K562 (cell line): ENCODE results near the gene ANTKMT.

Source experiments
- EHMT2 ChIP-seq: fragments of 450-650 bp; IDR thresholded peaks from 2 replicates; pipeline ENCODE4 v1.6.1; 2018; ENCODE audit warnings: antibody characterized with exemption
- EZH2 ChIP-seq: IDR thresholded peaks from 2 replicates; pipeline ENCODE4 v1.6.1; 2012; ENCODE audit warnings: low read depth, mild to moderate bottlenecking, inconsistent platforms, low read length, borderline replicate concordance
- GTF2E2 ChIP-seq: fragments of 200-800 bp; sonication (Bioruptor generic); IDR thresholded peaks from 2 replicates; pipeline ENCODE4 v1.6.1; 2016; ENCODE audit warnings: missing genetic modification characterization, missing compliant biosample characterization
- KDM2B ChIP-seq: fragments of 250-450 bp; sonication (Bioruptor Pico); IDR thresholded peaks from 2 replicates; pipeline ENCODE4 v1.8.0; 2021; ENCODE audit warnings: mild to moderate bottlenecking, moderate library complexity
- NBN ChIP-seq: fragments of 450-650 bp; IDR thresholded peaks from 2 replicates; pipeline ENCODE4 v1.6.1; 2016; ENCODE audit warnings: low read depth, mild to moderate bottlenecking
- PHF21A ChIP-seq: fragments of 450-650 bp; IDR thresholded peaks from 2 replicates; pipeline ENCODE4 v1.6.1; 2017; ENCODE audit warnings: low read depth, borderline replicate concordance
- RBM22 ChIP-seq: fragments of 200-400 bp; formaldehyde crosslinking; IDR thresholded peaks from 2 replicates; pipeline ENCODE4 v1.6.1; 2018; ENCODE audit warnings: low read length, low read depth; ENCODE audit not compliant: poor library complexity, severe bottlenecking
- SAP30 ChIP-seq: fragments of 200-600 bp; sonication (generic); IDR thresholded peaks from 2 replicates; pipeline ENCODE4 v1.6.1; 2012; ENCODE audit warnings: borderline replicate concordance, low read depth, mild to moderate bottlenecking, moderate library complexity, low read length, control low read depth, inconsistent platforms; ENCODE audit not compliant: insufficient read depth, poor library complexity, severe bottlenecking
- SMAD3 ChIP-seq: fragments of 450-650 bp; formaldehyde crosslinking; conservative IDR thresholded peaks from 2 replicates; pipeline ENCODE4 v1.4.0; 2020; ENCODE audit warnings: mild to moderate bottlenecking
- ZNF232 ChIP-seq: sonication (generic); formaldehyde crosslinking; IDR thresholded peaks from 2 replicates; pipeline ENCODE4 v1.8.0; 2022; ENCODE audit warnings: mild to moderate bottlenecking, missing genetic modification reagents
- TF ChIP-seq, protein P1 (sequence below): fragments of 200-600 bp; sonication (generic); IDR thresholded peaks from one replicate; pipeline ENCODE4 v1.6.1; 2012; ENCODE audit warnings: mild to moderate bottlenecking, low read depth, low read length, inconsistent platforms
- TF ChIP-seq, protein P2 (sequence below), 2 experiments: fragments of 200-800 bp in 1 of 2; sonication (Bioruptor generic) in 1 of 2; sonication (generic) in 1 of 2; formaldehyde crosslinking in 1 of 2; IDR thresholded peaks in 1 of 2; conservative IDR thresholded peaks in 1 of 2; 2 replicates each; pipeline versions ENCODE4 v1.5.0 to v1.6.1; 2016 to 2020; ENCODE audit warnings: missing compliant biosample characterization in 1 of 2, missing genetic modification characterization in 1 of 2, missing genetic modification reagents in 1 of 2
- TF ChIP-seq, protein P3 (sequence below), 3 experiments: IDR thresholded peaks in 2 of 3; conservative IDR thresholded peaks in 1 of 3; 2 replicates each; pipeline ENCODE4 v1.5.1; 2011 to 2012; ENCODE audit warnings: low read length in 3 of 3, mild to moderate bottlenecking in 3 of 3, control low read depth in 2 of 3, improper control_type of control experiment in 1 of 3, inconsistent platforms in 1 of 3, low read depth in 1 of 3, mixed read lengths in 1 of 3, moderate library complexity in 1 of 3; ENCODE audit not compliant: insufficient read depth in 2 of 3

DNA sequence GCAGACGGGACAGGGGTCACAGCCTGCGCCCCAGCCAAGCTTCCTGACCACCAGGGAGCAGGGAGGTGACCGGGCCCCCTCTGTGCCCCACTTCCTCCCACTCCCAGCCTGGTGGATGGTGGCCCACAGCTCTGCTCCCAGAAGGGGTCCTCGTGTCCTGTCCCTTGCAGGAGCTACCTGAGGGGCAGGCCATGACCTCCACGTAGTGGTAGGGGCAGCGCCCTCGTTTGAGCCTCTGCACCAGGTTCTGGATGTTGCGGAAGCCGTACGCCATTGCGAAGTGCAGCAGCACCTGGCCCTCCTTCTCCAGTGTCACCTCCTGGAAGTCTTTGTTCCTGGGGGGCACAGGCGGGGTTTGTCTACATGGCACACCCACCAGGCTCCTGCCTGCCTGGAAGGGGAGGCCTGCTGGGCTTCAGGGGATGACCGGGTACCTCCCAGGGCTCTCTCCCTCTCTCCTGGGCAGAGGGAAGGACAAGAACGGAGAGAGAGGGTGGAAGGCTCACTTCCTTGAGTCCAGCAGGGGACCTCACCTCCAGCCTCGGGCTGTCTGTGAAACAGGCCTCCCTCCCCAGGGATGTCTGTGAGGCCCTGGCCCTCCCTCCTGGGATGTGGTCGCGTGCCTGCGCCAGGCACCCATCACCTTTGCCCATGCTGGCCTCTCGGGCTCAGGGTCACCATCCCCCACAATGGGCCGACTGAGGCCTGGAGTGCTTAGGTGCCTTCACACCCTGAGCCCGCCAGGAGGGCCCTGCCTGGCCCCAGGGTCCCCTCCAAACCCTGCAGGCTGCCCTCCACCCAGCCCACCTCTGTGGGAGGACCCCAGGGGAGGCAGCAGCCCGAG lies 9.9 kb downstream of the ANTKMT start:
- TF ChIP-seq ZNF232 (CRISPR knock-in tag) (no peak), NBN (no peak), GTF2E2 (no peak), EHMT2 (no peak), SAP30 (no peak), KDM2B (CRISPR knock-in tag) (no peak), EZH2 (no peak), PHF21A (no peak), SMAD3 (no peak), RBM22 (no peak)
- TF ChIP-seq, protein P1, sequence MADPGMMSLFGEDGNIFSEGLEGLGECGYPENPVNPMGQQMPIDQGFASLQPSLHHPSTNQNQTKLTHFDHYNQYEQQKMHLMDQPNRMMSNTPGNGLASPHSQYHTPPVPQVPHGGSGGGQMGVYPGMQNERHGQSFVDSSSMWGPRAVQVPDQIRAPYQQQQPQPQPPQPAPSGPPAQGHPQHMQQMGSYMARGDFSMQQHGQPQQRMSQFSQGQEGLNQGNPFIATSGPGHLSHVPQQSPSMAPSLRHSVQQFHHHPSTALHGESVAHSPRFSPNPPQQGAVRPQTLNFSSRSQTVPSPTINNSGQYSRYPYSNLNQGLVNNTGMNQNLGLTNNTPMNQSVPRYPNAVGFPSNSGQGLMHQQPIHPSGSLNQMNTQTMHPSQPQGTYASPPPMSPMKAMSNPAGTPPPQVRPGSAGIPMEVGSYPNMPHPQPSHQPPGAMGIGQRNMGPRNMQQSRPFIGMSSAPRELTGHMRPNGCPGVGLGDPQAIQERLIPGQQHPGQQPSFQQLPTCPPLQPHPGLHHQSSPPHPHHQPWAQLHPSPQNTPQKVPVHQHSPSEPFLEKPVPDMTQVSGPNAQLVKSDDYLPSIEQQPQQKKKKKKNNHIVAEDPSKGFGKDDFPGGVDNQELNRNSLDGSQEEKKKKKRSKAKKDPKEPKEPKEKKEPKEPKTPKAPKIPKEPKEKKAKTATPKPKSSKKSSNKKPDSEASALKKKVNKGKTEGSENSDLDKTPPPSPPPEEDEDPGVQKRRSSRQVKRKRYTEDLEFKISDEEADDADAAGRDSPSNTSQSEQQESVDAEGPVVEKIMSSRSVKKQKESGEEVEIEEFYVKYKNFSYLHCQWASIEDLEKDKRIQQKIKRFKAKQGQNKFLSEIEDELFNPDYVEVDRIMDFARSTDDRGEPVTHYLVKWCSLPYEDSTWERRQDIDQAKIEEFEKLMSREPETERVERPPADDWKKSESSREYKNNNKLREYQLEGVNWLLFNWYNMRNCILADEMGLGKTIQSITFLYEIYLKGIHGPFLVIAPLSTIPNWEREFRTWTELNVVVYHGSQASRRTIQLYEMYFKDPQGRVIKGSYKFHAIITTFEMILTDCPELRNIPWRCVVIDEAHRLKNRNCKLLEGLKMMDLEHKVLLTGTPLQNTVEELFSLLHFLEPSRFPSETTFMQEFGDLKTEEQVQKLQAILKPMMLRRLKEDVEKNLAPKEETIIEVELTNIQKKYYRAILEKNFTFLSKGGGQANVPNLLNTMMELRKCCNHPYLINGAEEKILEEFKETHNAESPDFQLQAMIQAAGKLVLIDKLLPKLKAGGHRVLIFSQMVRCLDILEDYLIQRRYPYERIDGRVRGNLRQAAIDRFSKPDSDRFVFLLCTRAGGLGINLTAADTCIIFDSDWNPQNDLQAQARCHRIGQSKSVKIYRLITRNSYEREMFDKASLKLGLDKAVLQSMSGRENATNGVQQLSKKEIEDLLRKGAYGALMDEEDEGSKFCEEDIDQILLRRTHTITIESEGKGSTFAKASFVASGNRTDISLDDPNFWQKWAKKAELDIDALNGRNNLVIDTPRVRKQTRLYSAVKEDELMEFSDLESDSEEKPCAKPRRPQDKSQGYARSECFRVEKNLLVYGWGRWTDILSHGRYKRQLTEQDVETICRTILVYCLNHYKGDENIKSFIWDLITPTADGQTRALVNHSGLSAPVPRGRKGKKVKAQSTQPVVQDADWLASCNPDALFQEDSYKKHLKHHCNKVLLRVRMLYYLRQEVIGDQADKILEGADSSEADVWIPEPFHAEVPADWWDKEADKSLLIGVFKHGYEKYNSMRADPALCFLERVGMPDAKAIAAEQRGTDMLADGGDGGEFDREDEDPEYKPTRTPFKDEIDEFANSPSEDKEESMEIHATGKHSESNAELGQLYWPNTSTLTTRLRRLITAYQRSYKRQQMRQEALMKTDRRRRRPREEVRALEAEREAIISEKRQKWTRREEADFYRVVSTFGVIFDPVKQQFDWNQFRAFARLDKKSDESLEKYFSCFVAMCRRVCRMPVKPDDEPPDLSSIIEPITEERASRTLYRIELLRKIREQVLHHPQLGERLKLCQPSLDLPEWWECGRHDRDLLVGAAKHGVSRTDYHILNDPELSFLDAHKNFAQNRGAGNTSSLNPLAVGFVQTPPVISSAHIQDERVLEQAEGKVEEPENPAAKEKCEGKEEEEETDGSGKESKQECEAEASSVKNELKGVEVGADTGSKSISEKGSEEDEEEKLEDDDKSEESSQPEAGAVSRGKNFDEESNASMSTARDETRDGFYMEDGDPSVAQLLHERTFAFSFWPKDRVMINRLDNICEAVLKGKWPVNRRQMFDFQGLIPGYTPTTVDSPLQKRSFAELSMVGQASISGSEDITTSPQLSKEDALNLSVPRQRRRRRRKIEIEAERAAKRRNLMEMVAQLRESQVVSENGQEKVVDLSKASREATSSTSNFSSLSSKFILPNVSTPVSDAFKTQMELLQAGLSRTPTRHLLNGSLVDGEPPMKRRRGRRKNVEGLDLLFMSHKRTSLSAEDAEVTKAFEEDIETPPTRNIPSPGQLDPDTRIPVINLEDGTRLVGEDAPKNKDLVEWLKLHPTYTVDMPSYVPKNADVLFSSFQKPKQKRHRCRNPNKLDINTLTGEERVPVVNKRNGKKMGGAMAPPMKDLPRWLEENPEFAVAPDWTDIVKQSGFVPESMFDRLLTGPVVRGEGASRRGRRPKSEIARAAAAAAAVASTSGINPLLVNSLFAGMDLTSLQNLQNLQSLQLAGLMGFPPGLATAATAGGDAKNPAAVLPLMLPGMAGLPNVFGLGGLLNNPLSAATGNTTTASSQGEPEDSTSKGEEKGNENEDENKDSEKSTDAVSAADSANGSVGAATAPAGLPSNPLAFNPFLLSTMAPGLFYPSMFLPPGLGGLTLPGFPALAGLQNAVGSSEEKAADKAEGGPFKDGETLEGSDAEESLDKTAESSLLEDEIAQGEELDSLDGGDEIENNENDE: no peak
- TF ChIP-seq, protein P2, sequence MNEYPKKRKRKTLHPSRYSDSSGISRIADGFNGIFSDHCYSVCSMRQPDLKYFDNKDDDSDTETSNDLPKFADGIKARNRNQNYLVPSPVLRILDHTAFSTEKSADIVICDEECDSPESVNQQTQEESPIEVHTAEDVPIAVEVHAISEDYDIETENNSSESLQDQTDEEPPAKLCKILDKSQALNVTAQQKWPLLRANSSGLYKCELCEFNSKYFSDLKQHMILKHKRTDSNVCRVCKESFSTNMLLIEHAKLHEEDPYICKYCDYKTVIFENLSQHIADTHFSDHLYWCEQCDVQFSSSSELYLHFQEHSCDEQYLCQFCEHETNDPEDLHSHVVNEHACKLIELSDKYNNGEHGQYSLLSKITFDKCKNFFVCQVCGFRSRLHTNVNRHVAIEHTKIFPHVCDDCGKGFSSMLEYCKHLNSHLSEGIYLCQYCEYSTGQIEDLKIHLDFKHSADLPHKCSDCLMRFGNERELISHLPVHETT (CRISPR knock-in tag; conservative IDR thresholded peaks at IDR 0.05 in 1 of 2, IDR thresholded peaks at IDR 0.05 in 1 of 2): no peak
- TF ChIP-seq, protein P3, sequence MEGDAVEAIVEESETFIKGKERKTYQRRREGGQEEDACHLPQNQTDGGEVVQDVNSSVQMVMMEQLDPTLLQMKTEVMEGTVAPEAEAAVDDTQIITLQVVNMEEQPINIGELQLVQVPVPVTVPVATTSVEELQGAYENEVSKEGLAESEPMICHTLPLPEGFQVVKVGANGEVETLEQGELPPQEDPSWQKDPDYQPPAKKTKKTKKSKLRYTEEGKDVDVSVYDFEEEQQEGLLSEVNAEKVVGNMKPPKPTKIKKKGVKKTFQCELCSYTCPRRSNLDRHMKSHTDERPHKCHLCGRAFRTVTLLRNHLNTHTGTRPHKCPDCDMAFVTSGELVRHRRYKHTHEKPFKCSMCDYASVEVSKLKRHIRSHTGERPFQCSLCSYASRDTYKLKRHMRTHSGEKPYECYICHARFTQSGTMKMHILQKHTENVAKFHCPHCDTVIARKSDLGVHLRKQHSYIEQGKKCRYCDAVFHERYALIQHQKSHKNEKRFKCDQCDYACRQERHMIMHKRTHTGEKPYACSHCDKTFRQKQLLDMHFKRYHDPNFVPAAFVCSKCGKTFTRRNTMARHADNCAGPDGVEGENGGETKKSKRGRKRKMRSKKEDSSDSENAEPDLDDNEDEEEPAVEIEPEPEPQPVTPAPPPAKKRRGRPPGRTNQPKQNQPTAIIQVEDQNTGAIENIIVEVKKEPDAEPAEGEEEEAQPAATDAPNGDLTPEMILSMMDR (IDR thresholded peaks at IDR 0.05 in 2 of 3, conservative IDR thresholded peaks at IDR 0.05 in 1 of 3; ENCODE audit: insufficient read depth in 2 of 3, low read depth in 1 of 3, low read length in 3 of 3): no peak
